Activated naive CD8-positive, alpha-beta T cell treated with anti-CD3 and anti-CD28 coated beads, Interleukin-2, amount 10 ng/mL, durations not matched to agents 7 days and 5 days (primary cell): ENCODE data around the gene GAS2L3. TPM values are rescaled to one million over a fixed set of nuclear protein-coding genes. Genes with fewer than 3 reads are reported as not detected.
A peak's percentile ranks its signal among the peaks of the same experiment; 100 is the strongest.
"Not testable (repeated sequence)": the region's sequence is repeated elsewhere in the genome, so short reads cannot be mapped to it uniquely, and the experiment has no call there.

ENCODE experiments used
- ATAC-seq: fragments of 150-1000 bp; cut with Tn5 transposase; one replicate; pipeline ENCODE4 v1.10.0; 2021; ENCODE audit warnings: low read depth, moderate library complexity
- POLR2A ChIA-PET: fragments of 350-600 bp; sonication (Branson Sonifier 250); formaldehyde crosslinking; loops from one replicate; lab custom pipeline; 2021; ENCODE audit warnings: antibody characterized with exemption; lab: Charles Lee
- DNase-seq: peaks from one replicate; pipeline ENCODE4 v3.0.0; 2021
- H3K27ac Mint-ChIP-seq: one replicate; pipeline ENCODE4 v1.8.0; 2022; ENCODE audit warnings: mild to moderate bottlenecking, mixed read lengths
- H3K27me3 Mint-ChIP-seq: one replicate; pipeline ENCODE4 v1.8.0; 2022; ENCODE audit warnings: mild to moderate bottlenecking, moderate library complexity, mixed read lengths
- H3K36me3 Mint-ChIP-seq: one replicate; pipeline ENCODE4 v1.8.0; 2021; ENCODE audit warnings: mild to moderate bottlenecking, mixed read lengths
- H3K4me1 Mint-ChIP-seq: one replicate; pipeline ENCODE4 v1.8.0; 2021; ENCODE audit warnings: mixed read lengths
- H3K4me3 Mint-ChIP-seq: one replicate; pipeline ENCODE4 v1.8.0; 2022; ENCODE audit warnings: mild to moderate bottlenecking, moderate library complexity, mixed read lengths
- H3K9me3 Mint-ChIP-seq: one replicate; pipeline ENCODE4 v1.8.0; 2021; ENCODE audit warnings: mixed read lengths
- total RNA-seq, 2 experiments: library from RNA; stranded (reverse); gene quantifications; one replicate each; pipeline ENCODE4 v1.2.3, GENCODE V29; 2021

The GAS2L3 gene
- total RNA-seq, 2 experiments from 2014 or later = 4.2 to 4.8 TPM

- H3K4me1 Mint-ChIP-seq, ATAC-seq, H3K27ac Mint-ChIP-seq, H3K9me3 Mint-ChIP-seq, DNase-seq, H3K36me3 Mint-ChIP-seq, POLR2A ChIA-PET, H3K4me3 Mint-ChIP-seq, H3K27me3 Mint-ChIP-seq: not testable (repeated sequence)
Observed at GRCh38 chr12:100559261-100559660, 14.2 kb upstream of the GAS2L3 start.

DNA sequence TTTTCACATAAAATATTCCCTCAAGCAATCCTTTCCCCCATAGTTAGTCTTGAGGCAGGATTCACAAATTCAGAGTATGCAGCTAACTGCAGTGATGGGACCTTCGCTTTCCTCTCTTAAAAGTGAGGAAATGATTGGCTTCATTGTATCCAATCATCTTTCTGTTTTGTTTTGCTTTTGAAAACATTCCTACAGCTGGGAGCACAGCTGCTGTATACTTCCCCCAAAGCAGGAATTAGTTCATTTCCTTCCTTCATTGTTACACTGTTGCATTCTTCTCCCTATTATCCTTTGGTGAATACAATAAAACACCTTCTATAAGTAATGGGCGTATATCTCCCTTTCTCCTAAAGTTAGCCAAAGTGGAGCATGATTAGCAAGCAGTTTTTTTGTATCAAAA lies 9.4 kb upstream of the GAS2L3 start:
- no peak for ATAC-seq
- H3K4me1 Mint-ChIP-seq = no peaks in the 10 kb centered on the region

GRCh38 chr12:100564905-100565467 lies 8.5 kb upstream of the GAS2L3 start:
- Mint-ChIP-seq H3K4me3 (no peak overlapping the region), H3K4me1 (no peaks in the 10 kb centered on the region), H3K27me3 (peaks cover 19% of the 10 kb centered on the region), H3K27ac (no peak overlapping the region), H3K36me3 (no peaks in the 10 kb centered on the region), H3K9me3 (no peaks in the 10 kb centered on the region)
- POLR2A ChIA-PET = no interaction called here
- ATAC-seq (no peak), DNase-seq (no peak)

More for the DNA sequence above, 9.4 kb upstream of the GAS2L3 start:
- no peak for DNase-seq
- POLR2A ChIA-PET = no interaction called here
- Mint-ChIP-seq H3K27ac (no peak overlapping the region), H3K27me3 (peaks cover 19% of the 10 kb centered on the region), H3K9me3 (no peaks in the 10 kb centered on the region), H3K36me3 (no peaks in the 10 kb centered on the region), H3K4me3 (no peak overlapping the region)

GRCh38 chr12:100565987-100566545 lies 7.4 kb upstream of the GAS2L3 start:
- no peak overlapping the region for H3K4me3 Mint-ChIP-seq
- H3K27me3 Mint-ChIP-seq = peaks cover 22% of the 10 kb centered on the region
- DNase-seq (no peak), ATAC-seq (no peak)
- H3K27ac Mint-ChIP-seq = no peak overlapping the region
- H3K9me3 Mint-ChIP-seq = no peaks in the 10 kb centered on the region
- no peaks in the 10 kb centered on the region for H3K4me1 Mint-ChIP-seq
- POLR2A ChIA-PET = interaction anchor here (0.5 kb wide), 1 partner anchor 337 kb away, joined by 3 read pairs; no protein-coding TSS in a partner anchor
- no peaks in the 10 kb centered on the region for H3K36me3 Mint-ChIP-seq

DNA sequence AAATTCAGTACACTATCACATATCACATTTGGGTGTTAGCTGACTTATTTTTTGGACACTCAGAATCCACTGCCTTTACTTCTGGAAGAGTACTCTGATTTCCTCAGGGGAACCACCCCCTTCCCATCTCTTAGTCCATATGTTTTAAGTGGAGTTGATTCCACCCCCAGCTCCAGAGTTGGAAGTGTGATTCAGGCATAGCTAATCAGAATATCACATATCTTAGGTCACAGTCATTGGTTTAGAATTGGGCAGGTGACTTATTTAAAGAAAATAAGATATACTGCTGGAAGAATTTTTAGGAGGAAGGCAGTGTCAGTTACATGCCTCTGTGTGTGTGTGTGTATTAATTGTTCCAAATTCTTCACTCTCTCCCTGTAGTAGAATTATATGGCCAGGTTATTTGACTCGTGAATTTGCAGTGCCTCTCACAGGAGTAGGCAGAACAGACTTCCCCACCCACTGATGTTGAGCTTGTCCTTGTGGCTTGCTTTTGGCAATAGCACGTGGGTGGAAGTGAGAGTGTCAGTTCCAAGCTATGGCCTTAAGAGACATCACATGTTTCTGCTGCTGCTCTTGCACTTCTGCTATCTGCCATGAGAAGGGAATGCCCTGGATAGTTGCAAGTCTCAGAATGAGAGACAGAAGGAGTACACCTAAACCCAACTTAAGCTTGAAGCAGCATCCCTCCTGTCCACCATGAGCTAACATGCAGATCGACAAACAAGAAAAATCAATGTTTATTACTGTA lies 6.4 kb upstream of the GAS2L3 start:
- DNase-seq (no peak), ATAC-seq (no peak)
- Mint-ChIP-seq H3K4me1 (no peaks in the 10 kb centered on the region), H3K27ac (no peak overlapping the region), H3K9me3 (no peaks in the 10 kb centered on the region), H3K27me3 (peaks cover 24% of the 10 kb centered on the region), H3K36me3 (no peaks in the 10 kb centered on the region), H3K4me3 (no peak overlapping the region)
- POLR2A ChIA-PET = interaction anchor here (0.5 kb wide), 1 partner anchor 338 kb away, joined by 3 read pairs; no protein-coding TSS in a partner anchor

DNA sequence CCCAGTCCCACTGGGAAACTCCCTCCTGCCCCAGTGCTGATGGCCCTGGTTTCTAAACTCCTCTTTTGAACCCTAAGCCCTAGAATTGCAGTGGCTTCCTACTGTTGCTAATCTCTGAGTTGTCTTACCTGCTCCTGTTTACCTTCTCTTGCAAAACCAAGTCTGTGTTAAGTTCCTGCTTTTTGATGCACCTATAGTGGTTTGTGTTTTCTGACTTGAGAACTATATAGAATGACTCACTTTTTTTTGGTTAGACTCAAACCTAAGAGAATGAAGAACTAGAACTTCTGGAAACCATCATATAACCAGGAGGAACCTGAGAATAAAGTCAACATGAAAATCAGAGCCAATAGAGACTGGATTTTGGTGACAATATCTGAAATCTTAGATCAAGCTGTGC lies 5.5 kb upstream of the GAS2L3 start:
- Mint-ChIP-seq H3K9me3 (no peaks in the 10 kb centered on the region), H3K36me3 (no peaks in the 10 kb centered on the region), H3K4me1 (no peaks in the 10 kb centered on the region), H3K27me3 (peaks cover 25% of the 10 kb centered on the region), H3K27ac (no peak overlapping the region), H3K4me3 (no peak overlapping the region)
- POLR2A ChIA-PET = no interaction called here
- ATAC-seq (no peak), DNase-seq (no peak)

- POLR2A ChIA-PET = no interaction called here
- no peak for ATAC-seq
- Mint-ChIP-seq H3K9me3 (no peaks in the 10 kb centered on the region), H3K4me3 (peak overlapping the region; percentile 24), H3K27ac (no peak overlapping the region), H3K36me3 (no peaks in the 10 kb centered on the region), H3K4me1 (peaks cover 10% of the 10 kb centered on the region), H3K27me3 (peaks cover 37% of the 10 kb centered on the region)
- no peak for DNase-seq
Observed at GRCh38 chr12:100572184-100572583, 1.3 kb upstream of the GAS2L3 start.

- Mint-ChIP-seq H3K36me3 (no peaks in the 10 kb centered on the region), H3K4me3 (peak overlapping the region; percentile 93), H3K27ac (no peak overlapping the region), H3K9me3 (no peaks in the 10 kb centered on the region), H3K4me1 (peaks cover 10% of the 10 kb centered on the region), H3K27me3 (peaks cover 29% of the 10 kb centered on the region)
- ATAC-seq = no peak
- POLR2A ChIA-PET = no interaction called here
- DNase-seq = no peak
Observed at GRCh38 chr12:100574187-100575074, 947 bp downstream of the GAS2L3 start.

DNA sequence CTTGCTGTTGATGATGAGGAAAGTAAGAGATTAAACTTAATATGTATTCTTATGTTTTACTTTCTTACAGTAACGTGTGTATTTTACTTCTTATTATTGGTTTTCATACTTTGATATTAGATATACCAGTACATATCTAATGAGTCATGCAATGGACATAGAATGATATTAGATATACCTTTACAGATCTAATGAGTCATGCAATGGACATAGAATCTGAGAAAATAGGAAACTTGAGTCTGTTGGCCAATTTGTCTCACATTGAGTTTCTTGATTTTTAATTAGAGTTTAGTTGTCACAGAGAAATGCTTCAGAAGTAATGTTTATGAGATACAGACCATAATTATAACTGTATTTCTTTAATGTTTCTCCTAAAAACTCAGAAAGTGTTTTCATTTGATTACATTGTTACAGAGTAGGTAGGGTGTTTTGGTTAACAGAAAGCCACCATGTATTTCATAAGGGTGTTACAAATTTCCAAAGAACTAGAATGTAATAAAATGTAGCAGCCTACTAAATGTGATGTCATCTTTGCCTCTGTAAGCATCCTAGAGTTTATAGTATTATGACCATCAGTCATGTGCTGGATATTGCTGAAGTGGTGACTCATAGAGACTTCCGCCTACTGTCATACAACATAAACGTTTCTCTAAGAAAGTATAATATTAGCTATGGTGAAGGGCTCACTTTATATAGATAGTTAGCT lies 3.0 kb downstream of the GAS2L3 start:
- Mint-ChIP-seq H3K27ac (no peak overlapping the region), H3K4me1 (peaks cover 10% of the 10 kb centered on the region), H3K27me3 (peaks cover 26% of the 10 kb centered on the region), H3K9me3 (no peaks in the 10 kb centered on the region), H3K4me3 (no peak overlapping the region), H3K36me3 (no peaks in the 10 kb centered on the region)
- no peak for ATAC-seq
- no peak for DNase-seq
- POLR2A ChIA-PET = no interaction called here

DNA sequence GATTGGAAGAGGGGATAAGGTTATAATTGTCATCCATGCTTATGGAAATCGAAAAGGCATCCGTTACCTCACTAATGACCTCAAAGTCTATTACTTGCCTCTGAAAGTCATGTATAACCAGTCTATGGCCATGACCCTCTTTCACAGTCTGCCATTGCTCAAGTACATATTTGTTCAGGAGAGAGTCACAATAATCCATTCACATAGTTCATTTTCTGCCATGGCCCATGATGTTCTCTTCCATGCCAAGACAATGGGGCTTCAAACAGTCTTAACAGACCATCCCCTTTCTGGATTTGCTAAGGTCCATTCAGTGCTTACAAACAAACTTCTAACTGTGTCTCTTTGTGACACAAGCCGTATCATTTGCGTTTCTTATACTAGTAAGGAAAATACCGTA lies 5.4 kb downstream of the GAS2L3 start:
- Mint-ChIP-seq H3K27me3 (peaks cover 20% of the 10 kb centered on the region), H3K4me1 (peaks cover 8% of the 10 kb centered on the region), H3K9me3 (peaks cover 3% of the 10 kb centered on the region), H3K4me3 (no peak overlapping the region), H3K36me3 (no peaks in the 10 kb centered on the region), H3K27ac (no peak overlapping the region)
- no peak for DNase-seq
- ATAC-seq = no peak
- POLR2A ChIA-PET = no interaction called here

DNA sequence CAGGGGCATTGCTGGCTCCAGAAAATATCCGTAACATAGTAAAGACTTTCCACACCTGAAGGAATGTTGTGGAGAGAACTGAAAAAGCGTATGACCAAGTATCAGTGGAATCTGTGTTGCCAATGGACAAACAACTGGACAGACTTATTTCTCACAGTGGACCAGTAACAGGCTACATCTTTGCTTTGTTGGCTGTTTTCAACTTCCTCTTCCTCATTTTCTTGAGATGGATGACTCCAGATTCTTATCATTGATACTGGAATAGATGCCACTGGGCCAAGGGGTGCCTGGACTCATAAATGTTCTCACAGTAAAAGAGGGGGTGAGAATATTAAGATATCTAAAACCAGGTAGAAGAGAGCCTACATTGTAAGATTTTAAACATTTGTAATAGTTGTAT lies 6.4 kb downstream of the GAS2L3 start:
- no peak for DNase-seq
- POLR2A ChIA-PET = no interaction called here
- Mint-ChIP-seq H3K36me3 (no peaks in the 10 kb centered on the region), H3K27me3 (peaks cover 12% of the 10 kb centered on the region), H3K27ac (no peak overlapping the region), H3K4me3 (no peak overlapping the region), H3K4me1 (no peaks in the 10 kb centered on the region), H3K9me3 (peaks cover 3% of the 10 kb centered on the region)
- no peak for ATAC-seq

DNA sequence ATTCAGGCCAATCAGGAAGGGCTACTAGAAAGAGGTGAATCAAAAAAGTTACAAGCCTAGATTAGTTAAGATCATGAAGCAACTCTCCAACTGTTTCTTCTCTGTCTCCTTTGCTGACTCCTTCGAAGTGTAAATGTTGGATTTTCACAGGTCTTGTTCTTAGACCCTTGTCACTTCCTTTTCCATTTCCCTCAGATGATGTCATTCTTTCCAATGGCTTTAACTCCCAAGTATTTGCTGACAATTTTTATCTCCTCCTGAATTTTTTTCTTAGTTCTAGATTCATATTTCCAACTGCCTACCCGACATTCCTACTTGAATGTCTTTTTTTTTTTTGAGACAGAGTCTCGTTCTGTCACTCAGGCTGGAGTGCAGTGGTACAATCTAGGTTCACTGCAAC lies 10.8 kb downstream of the GAS2L3 start:
- ATAC-seq (no peak), DNase-seq (no peak)
- Mint-ChIP-seq H3K4me1 (no peaks in the 10 kb centered on the region), H3K27ac (no peak overlapping the region), H3K27me3 (no peaks in the 10 kb centered on the region), H3K9me3 (peaks cover 18% of the 10 kb centered on the region), H3K36me3 (peaks cover 4% of the 10 kb centered on the region), H3K4me3 (no peak overlapping the region)
- POLR2A ChIA-PET = no interaction called here

DNA sequence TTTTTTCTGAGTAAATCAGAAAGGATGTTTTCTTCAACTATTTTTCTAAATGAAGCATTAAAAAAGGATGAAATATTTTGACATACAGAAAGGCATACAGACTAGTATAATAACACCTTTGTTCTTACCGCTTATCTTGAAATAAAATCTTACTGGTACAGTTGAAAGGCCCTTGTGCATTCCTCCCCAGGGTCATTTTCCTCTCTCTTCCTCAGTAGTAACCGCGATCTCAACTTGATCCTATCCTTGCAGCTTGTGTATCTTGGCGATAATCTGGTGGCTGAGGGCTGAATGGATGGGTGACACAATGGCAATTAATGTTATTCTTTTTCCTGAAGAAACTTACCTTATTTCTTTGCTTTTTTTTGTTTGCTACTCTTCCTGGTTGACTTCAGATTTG lies 18.5 kb downstream of the GAS2L3 start:
- H3K27ac Mint-ChIP-seq = no peak overlapping the region
- H3K4me1 Mint-ChIP-seq = no peaks in the 10 kb centered on the region
- POLR2A ChIA-PET = no interaction called here

More for the DNA sequence above, 18.5 kb downstream of the GAS2L3 start:
- no peaks in the 10 kb centered on the region for H3K27me3 Mint-ChIP-seq
- no peak overlapping the region for H3K4me3 Mint-ChIP-seq
- no peaks in the 10 kb centered on the region for H3K36me3 Mint-ChIP-seq
- peaks cover 4% of the 10 kb centered on the region for H3K9me3 Mint-ChIP-seq
- DNase-seq (no peak), ATAC-seq (no peak)
